ENCODE results near the gene SMARCB1.

Gene SMARCB1

DNA sequence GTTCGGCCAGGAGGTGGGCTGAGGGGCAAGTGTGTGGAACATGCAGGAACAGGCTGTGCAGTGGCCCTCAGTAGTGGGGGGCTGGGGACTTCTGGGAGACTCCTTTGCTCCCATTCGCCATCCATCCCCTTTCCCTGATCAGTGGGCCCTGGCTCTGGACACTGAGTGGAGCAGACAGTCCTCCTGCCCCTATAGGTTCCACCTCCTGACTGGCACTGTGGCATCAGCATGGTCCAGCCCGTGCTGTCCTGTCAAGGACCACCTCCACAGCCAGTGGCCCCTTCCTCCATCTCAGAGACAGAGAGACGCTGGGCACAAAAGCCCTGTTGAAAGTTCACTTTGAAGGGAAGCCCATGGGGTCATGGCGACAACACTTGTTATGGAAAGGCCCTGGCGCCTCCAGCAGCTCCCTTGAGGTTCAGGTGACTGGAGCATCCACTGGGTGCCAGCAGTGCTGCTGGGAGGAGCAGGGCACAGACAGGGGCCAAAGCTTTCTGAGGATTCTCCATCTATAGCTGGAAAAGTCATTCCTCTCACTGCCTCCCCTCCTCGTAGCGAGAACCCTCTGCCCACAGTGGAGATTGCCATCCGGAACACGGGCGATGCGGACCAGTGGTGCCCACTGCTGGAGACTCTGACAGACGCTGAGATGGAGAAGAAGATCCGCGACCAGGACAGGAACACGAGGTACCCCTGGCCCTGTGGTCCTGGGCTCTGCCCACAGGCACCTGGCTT lies 46.4 kb downstream of the SMARCB1 start:
- DNase-seq, result no peak

DNA sequence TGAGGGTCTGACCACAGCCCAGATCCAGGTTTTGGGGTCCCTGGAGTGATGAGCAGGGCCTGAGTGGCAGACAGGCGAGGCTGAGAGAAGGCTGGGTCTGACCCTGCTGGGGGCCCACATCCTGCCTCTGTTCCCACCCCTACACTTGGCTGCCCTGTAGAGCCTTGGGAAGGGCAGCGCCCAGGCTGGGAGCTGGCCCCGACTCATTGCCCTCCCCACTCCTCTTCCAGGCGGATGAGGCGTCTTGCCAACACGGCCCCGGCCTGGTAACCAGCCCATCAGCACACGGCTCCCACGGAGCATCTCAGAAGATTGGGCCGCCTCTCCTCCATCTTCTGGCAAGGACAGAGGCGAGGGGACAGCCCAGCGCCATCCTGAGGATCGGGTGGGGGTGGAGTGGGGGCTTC lies 47.1 kb downstream of the SMARCB1 start:
- DNase-seq, result no peak

GRCh38 chr22:23834406-23834792 lies 47.6 kb downstream of the SMARCB1 start:
- no peak for DNase-seq

DNA sequence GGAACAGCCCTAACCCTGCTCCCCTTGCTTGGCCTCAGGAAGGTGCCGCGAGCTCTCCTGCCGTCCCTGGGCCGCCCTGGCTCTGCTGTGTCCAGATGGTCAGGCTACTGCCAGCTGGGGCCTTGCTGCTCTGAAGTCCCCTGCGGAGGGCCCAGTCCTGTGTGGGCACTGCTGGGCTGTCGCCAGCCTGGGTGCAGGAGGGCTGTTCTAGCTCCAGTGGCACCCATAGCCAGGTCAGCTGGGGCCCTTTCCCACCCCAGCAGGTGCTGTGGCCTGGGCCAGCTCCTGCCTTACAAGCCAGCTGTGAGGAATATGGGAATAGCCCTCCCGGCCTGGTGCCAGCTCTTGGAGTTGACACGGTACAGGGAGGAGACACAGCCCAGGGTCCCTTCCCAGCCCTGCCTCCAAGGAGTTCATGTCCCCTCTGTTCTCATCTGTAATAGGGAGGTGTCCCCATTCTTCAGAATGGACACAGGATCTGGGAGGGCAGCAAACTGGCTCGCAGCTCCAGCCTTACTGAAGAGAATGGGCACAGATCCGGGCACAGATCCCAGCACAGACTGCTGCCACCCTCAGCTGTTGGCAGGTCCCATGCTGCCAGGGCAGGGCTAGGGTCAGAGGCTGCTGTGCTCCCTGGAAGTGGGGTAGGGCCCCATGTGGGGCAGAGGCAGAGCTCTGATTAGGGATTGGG lies 48.2 kb downstream of the SMARCB1 start:
- DNase-seq, result no peak

DNA sequence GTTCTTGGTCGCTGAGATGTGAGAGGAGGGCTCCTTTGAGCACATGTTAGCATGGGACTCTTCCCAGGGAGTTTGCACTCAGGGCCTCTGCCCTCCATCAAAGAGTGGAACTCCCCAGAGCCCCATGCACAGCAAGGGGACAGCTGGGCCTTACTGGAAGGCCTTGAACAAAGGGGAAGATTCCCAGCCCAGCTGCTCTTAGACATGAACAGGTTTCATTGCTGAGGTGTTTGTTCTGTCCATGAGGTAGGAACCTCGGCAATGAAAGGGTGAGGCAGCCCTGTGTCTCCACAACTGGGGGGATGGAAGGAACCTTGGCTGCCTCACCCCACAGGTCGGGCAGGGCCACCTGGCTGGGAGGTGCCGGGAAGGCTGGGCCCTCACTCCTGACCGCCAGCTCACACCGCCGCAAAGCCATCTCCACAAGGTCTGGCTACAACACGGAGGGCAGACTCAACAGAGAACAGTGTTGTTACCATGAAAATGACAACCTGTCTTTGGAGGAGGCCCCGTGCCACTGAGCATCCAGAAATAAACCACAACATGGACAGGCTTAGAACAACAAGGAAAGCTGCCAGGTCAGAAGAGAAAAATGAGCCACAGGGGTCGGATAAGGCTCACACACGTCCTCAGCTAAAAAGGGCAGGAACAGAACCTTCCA lies 48.8 kb downstream of the SMARCB1 start:
- no peak for DNase-seq

DNA sequence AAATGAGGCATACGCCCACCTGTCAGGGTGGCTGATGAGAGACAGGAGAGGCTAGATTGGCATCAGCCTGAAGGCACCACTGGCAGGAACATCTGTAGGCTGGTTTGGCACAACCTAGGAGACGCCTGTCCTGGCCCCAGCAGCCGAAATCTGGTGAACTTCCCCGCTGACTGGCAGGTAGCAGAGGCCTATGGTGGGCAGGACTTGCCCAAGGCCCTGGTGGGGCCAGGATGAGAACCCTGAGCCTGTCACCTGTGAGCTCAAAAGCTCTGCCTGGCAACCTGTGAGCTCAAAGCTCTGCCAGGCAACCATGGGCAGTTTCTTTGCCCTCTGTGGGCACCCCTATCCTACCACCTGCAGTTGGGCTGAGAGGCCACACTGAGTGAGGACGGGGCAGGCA lies 49.5 kb downstream of the SMARCB1 start:
- DNase-seq, result no peak

GRCh38 chr22:23836692-23837495 lies 50.1 kb downstream of the SMARCB1 start:
- DNase-seq, result no peak

- peak; percentile 8 for DNase-seq
Measured at GRCh38 chr22:23837496-23837859, 50.7 kb downstream of the SMARCB1 start.

GRCh38 chr22:23837911-23838680 lies 51.3 kb downstream of the SMARCB1 start:
- DNase-seq, result no peak

DNA sequence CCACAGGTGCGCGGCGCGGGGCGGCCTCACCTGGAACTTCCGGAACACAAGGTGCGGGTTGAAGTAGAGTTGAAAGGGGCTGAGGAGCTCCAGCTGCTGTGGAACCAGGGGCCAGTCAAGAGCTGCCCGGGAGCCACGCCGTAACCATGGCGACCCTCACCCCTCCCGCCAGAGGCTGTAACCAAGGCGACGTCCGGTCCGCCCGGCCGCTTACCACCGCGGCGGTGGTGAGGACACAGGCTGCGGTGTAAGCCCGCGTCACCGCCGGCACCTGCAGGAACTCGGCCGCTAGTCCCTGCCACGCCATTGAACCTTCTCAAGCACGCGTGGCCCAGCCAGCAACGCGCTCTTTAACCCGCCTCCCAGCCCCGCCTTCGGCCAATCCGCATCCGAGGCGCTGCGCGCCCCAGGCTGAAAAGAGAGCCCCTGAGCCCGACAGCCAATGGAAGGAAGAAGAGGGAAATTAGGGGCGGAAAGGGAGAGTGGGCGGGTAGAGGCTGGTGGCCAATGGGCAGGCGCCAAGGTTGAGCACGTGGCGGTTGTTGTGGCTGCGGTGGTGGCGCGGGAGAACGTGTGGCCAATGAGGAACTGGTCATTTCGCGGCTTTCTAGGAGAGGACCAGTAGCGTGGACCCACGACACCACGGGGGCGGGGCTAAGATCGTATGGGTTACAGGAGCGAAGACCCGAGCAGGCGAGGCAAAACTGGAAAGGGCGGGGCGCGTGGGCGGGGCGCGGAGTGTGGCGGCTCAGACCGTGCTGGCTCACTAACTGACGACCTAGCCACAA lies 52.1 kb downstream of the SMARCB1 start, which contains the start of gene DERL3:
Gene DERL3 (minus strand): TSS at position 326 of the 788 bp plus-strand sequence. CDS start 19 bp downstream, at position 307.
- DNase-seq, result peak; percentile 97

DNA sequence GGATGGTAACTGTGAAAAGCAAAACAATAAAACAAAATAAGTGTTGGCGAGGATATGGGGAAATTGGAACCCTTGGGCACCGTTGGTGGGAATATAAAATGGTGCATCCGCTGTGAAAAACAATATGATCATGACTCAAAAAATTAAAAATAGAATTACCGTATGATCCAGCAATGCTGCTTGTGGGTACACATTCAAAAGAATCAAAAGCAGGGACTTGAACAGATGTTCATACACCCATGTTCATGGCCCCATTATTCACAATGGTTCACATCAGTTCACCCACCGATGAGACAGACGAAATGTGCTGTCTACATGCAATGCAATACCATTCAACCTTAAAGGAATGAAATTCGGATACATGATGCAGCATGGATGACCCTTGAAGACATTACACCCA lies 53.3 kb downstream of the SMARCB1 start:
- DNase-seq, result no peak

DNA sequence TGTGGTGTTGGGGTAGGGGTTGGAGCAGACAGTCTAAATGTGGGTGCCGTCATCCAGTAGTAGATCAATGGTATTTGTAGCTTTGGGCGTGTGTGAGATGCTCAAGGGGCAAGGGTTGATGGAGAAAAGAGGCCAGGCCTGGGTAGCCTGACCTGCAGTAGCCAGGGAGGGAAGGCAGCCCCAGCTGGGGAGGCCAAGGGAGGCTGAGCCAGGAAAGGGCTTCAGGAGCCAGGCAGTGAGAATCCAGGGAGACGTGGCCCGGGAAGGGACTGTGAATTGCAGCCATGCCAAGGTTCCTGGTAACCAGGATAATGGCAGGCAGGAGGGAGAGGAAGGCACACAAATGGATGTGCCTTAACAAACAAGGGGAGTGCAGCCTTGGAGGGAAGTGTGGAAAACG lies 54.5 kb downstream of the SMARCB1 start:
- DNase-seq, result no peak

- no peak for DNase-seq
Measured at GRCh38 chr22:23841736-23842445, 55.1 kb downstream of the SMARCB1 start.

DNA sequence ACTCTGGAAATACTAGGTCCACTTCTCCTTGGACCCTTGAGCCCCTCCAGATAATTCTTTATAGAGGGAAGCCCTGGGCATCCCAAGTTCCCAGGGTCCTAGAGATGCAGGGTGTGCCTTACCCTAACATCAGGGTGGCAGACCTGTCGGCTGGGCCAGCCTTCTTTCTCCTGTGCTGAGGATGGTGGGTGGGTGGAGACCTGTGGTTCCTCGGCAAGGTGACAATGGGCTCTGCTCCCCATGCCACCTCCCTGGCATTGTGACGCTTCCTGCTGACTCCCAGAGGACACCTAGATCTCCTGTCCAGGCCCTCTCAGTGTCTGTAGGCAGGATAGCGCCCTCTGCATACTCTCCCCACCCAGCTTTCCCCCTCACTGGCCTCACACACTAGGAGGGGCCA lies 55.8 kb downstream of the SMARCB1 start:
- no peak for DNase-seq

GRCh38 chr22:23844739-23845202 lies 58.0 kb downstream of the SMARCB1 start:
- no peak for DNase-seq

- no peak for DNase-seq
Measured at GRCh38 chr22:23845265-23846080, 58.7 kb downstream of the SMARCB1 start.

GRCh38 chr22:23846081-23846469 lies 59.3 kb downstream of the SMARCB1 start:
- no peak for DNase-seq

DNA sequence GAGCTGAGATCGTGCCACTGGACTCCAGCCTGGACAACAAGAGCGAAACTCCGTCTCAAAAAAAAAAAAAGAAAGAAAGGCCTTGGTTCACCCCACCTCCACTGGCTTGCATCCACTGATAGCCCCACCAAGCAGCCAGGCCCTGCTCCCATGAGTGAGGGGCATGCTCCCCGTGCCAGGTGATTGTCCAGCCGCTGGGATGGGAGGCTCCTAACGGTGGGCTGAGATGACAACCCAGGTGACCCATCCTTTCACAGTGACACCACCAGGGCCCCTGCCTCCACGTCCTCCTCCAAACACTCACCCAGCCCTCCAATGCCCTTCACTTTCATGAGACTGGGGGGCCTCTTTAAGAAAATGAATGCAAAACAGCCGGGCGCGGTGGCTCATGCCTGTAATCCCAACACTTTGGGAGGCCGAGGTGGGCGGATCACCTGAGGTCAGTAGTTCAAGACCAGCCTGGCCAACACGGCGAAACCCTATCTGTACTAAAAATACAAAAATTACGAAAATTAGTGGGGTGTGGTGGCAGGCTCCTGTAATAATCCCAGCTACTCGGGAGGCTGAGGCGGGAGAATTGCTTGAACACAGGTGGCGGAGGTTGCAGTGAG lies 60.6 kb downstream of the SMARCB1 start:
- no peak for DNase-seq
